Prostate gland (tissue), 2 donors: Measurements from ENCODE around the gene BIN1.

Experiments
- CTCF ChIP-seq, 4 experiments: fragments of 200-600 bp in 2 of 4; fragments of 450-650 bp in 2 of 4; sonication (generic) in 2 of 4; IDR thresholded peaks; 1 replicate in 3 of 4; 2 replicates in 1 of 4; pipeline ENCODE4 v1.5.1; 2016 to 2019; ENCODE audit warnings: antibody characterized with exemption in 4 of 4, mild to moderate bottlenecking in 2 of 4, moderate library complexity in 2 of 4
- POLR2AphosphoS5 ChIP-seq: sonication (generic); formaldehyde crosslinking; IDR thresholded peaks from one replicate; pipeline ENCODE4 v1.6.1; 2017; ENCODE audit warnings: antibody characterized with exemption

DNA sequence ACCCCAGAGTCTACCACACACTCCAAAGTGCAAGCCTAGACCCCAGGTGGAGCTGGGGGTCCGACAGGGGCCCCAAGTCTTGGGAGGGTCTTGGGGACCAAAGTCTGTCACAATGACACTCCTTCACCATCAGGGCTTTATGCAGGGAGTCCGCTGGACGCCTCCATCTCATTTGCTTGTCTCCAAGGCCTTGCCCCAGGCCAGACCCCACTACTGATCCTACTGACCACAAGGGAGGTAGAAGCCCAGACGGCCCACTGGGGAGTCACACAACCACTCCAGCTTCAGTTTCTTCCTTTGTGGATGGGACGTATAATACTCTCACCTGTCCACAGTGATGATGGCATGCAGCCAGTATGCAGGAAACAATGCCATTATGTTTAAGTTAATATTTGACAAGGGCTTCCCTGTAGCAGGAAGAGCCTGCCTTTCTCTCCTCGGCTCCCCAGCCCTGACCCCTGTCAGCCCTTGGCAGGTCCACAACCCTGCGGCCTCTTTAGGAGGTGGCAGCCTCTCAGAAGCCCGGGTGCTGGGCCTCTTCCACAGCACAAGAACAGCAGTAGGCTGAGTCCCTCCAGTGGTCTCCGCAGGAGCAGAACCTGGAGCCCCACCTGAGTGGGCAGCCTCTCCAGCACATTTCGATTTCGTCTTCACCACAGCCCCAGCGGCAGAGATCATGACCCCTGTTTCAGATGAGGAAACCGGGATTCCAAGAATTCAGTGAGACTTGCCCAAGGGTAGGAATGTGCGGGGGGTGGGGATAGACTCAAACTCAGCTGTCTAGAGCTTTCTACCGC is 6.5 kb downstream of the BIN1 start:
- TF ChIP-seq POLR2AphosphoS5 (no peak), CTCF (IDR thresholded peaks at IDR 0.05) (no peak)
